ENCODE data around the gene CYSTM1.

DNA sequence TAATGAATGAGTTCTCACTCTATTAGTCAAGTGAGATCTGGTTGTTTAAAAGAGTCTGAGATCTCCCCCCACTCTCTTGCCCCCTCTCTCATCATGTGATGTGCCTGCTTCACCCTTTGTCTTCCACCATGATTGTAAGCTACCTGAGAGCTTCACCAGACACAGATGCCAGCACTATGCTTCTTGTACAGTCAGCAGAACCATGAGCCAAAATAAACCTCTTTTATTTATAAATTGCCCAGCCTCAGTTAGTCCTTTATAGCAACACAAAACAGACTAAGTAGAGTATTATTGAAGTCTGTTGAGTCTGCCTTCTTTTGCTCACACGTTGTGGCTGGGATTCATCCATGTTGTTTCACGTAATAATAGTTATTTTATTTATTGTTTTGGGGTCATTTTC lies 14.3 kb downstream of the CYSTM1 start:
- TF ChIP-seq, protein P1, sequence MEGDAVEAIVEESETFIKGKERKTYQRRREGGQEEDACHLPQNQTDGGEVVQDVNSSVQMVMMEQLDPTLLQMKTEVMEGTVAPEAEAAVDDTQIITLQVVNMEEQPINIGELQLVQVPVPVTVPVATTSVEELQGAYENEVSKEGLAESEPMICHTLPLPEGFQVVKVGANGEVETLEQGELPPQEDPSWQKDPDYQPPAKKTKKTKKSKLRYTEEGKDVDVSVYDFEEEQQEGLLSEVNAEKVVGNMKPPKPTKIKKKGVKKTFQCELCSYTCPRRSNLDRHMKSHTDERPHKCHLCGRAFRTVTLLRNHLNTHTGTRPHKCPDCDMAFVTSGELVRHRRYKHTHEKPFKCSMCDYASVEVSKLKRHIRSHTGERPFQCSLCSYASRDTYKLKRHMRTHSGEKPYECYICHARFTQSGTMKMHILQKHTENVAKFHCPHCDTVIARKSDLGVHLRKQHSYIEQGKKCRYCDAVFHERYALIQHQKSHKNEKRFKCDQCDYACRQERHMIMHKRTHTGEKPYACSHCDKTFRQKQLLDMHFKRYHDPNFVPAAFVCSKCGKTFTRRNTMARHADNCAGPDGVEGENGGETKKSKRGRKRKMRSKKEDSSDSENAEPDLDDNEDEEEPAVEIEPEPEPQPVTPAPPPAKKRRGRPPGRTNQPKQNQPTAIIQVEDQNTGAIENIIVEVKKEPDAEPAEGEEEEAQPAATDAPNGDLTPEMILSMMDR (IDR thresholded peaks at IDR 0.05), result no peak
- no peak for TF ChIP-seq POLR2AphosphoS5 (IDR thresholded peaks at IDR 0.05)
- TF ChIP-seq POLR2A (IDR thresholded peaks at IDR 0.05), result no peak
